ENCODE results near the gene HCN2.
"Not testable (repeated sequence)": the region's sequence is repeated elsewhere in the genome, so short reads cannot be mapped to it uniquely, and the experiment has no call there.

HCN2 gene

GRCh38 chr19:593055-593454, 3.4 kb downstream of the HCN2 start:
- H3K27ac Mint-ChIP-seq (ENCODE audit: low read depth) = no peak overlapping the region
- no peak for ATAC-seq (replicated peaks; ENCODE audit: extremely low read depth, poor library complexity, severe bottlenecking)
- no peaks in the 10 kb centered on the region for H3K27me3 Mint-ChIP-seq
- peaks cover 6% of the 10 kb centered on the region for H3K36me3 Mint-ChIP-seq (ENCODE audit: insufficient read depth)
- H3K9me3 Mint-ChIP-seq = no peaks in the 10 kb centered on the region
- H3K4me1 Mint-ChIP-seq = no peaks in the 10 kb centered on the region
- DNase-seq (ENCODE audit: low spot score in 2 of 2) = no peak
- no peak overlapping the region for H3K4me3 Mint-ChIP-seq

GRCh38 chr19:593505-593904, 3.8 kb downstream of the HCN2 start:
- DNase-seq (ENCODE audit: low spot score in 2 of 2) (no peak), ATAC-seq (replicated peaks; ENCODE audit: extremely low read depth, poor library complexity, severe bottlenecking) (no peak)
- Mint-ChIP-seq H3K27ac (ENCODE audit: low read depth) (no peak overlapping the region), H3K27me3 (no peaks in the 10 kb centered on the region), H3K4me1 (no peaks in the 10 kb centered on the region), H3K4me3 (no peak overlapping the region), H3K36me3 (ENCODE audit: insufficient read depth) (peaks cover 6% of the 10 kb centered on the region), H3K9me3 (no peaks in the 10 kb centered on the region)

GRCh38 chr19:594265-594870, 4.7 kb downstream of the HCN2 start:
- H3K4me3 Mint-ChIP-seq = no peak overlapping the region
- H3K9me3 Mint-ChIP-seq = no peaks in the 10 kb centered on the region
- no peaks in the 10 kb centered on the region for H3K4me1 Mint-ChIP-seq
- no peaks in the 10 kb centered on the region for H3K27me3 Mint-ChIP-seq
- no peak for ATAC-seq (replicated peaks; ENCODE audit: extremely low read depth, poor library complexity, severe bottlenecking)
- DNase-seq (ENCODE audit: low spot score in 2 of 2) = no peak
- H3K36me3 Mint-ChIP-seq (ENCODE audit: insufficient read depth) = peaks cover 4% of the 10 kb centered on the region
- H3K27ac Mint-ChIP-seq (ENCODE audit: low read depth) = no peak overlapping the region

DNA sequence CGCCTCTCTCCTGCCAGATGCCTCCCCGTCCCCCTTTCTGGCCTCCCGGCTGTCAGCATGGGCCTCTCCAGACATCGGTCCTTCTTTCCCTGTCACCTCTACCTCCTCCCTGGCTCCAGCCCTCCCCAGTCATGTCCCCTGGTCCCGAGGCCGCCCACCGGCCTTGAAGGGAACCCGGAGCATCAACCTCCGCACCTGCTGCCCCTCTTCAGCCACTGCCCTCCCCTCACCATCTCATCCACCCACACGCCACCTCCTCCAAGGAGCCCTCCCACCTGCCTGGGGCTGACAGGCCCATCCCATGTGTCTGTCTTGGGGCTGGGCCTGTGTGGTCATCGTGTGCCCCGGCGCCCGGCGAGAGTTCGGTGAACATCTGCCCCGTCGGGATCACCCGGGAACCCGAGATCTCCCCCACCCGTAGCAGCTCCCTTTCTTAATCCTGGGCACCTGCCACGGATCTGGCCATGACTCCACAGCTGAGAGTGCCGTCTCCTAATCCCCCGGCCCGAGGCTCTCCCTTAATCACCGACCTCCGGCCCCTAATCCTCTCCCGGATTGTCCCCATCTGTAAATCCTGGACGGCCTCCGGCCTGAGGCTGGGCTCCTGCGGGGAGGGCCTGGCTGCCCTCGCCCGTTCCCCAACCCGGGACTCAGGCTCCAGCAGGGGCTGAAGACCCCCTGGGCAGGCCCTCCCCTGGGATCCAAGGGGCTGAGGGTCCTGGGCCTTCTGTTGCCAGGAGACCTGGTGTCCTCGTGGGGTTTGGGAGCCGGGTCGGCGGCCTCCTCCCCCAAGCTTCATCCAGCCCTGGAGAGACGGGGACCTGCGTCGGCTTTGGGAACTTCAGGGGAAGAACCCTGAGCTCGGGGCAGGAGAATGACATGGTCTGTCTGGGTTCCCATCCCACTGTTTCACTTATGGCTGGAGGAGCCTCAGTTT, 5.9 kb downstream of the HCN2 start:
- ATAC-seq (replicated peaks; ENCODE audit: extremely low read depth, poor library complexity, severe bottlenecking) (no peak), DNase-seq (ENCODE audit: low spot score in 2 of 2) (no peak)
- Mint-ChIP-seq H3K9me3 (no peaks in the 10 kb centered on the region), H3K4me3 (no peak overlapping the region), H3K4me1 (no peaks in the 10 kb centered on the region), H3K36me3 (ENCODE audit: insufficient read depth) (peaks cover 2% of the 10 kb centered on the region), H3K27me3 (no peaks in the 10 kb centered on the region), H3K27ac (ENCODE audit: low read depth) (no peak overlapping the region)

GRCh38 chr19:596263-596655, 6.6 kb downstream of the HCN2 start:
- Mint-ChIP-seq H3K9me3 (no peaks in the 10 kb centered on the region), H3K36me3 (ENCODE audit: insufficient read depth) (peaks cover 4% of the 10 kb centered on the region), H3K4me3 (no peak overlapping the region), H3K4me1 (no peaks in the 10 kb centered on the region), H3K27me3 (no peaks in the 10 kb centered on the region), H3K27ac (ENCODE audit: low read depth) (no peak overlapping the region)
- DNase-seq (ENCODE audit: low spot score in 2 of 2) = no peak
- ATAC-seq (replicated peaks; ENCODE audit: extremely low read depth, poor library complexity, severe bottlenecking) = no peak

DNA sequence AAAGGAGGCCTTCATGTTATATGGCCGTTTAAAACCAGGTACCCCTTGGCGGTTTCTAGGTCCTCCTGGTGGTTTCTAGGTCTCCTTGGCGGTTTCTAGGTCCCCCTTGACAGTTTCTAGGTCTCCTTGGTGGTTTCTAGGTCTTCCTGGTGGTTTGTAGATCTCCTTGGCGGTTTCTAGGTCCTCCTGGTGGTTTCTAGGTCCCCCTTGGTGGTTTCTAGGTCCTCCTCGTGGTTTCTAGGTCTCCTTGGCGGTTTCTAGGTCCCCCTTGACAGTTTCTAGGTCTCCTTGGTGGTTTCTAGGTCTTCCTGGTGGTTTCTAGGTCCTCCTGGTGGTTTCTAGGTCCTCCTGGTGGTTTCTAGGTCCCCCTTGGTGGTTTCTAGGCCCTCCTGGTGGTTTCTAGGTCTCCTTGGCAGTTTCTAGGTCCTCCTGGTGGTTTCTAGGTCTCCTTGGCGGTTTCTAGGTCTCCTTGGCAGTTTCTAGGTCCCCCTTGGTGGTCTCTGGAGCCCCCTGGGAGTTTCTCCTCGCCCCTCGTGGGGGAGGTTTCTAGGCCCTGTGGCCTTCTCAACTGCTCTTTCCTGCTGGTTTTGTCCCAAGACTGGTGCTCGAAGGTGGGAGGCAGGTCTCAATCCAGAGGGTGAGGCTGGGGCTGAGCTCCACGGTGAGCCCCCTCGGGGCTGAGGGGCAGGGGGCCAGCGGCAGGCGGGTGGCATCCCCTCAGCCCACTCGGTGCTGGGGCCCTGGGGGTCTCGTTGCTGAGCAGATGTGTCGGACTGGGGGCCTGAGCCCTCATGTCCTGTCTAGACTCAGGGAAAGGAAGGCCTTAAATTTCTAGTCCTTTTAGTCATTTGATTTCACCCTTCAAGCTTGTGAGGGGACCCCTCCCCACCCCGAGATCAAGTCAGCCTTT, 8.0 kb downstream of the HCN2 start:
- Mint-ChIP-seq H3K27ac (ENCODE audit: low read depth) (no peak overlapping the region), H3K36me3 (ENCODE audit: insufficient read depth) (peaks cover 4% of the 10 kb centered on the region), H3K4me1 (no peaks in the 10 kb centered on the region), H3K27me3 (no peaks in the 10 kb centered on the region), H3K4me3 (no peak overlapping the region), H3K9me3 (no peaks in the 10 kb centered on the region)
- DNase-seq (ENCODE audit: low spot score in 2 of 2) (no peak), ATAC-seq (replicated peaks; ENCODE audit: extremely low read depth, poor library complexity, severe bottlenecking) (no peak)

GRCh38 chr19:601310-601709, 11.6 kb downstream of the HCN2 start:
- Mint-ChIP-seq H3K4me3 (no peak overlapping the region), H3K4me1 (no peaks in the 10 kb centered on the region), H3K9me3 (no peaks in the 10 kb centered on the region), H3K27me3 (no peaks in the 10 kb centered on the region), H3K36me3 (ENCODE audit: insufficient read depth) (peaks cover 4% of the 10 kb centered on the region), H3K27ac (ENCODE audit: low read depth) (no peak overlapping the region)
- no peak for DNase-seq (ENCODE audit: low spot score in 2 of 2)
- ATAC-seq (replicated peaks; ENCODE audit: extremely low read depth, poor library complexity, severe bottlenecking) = no peak

- no peaks in the 10 kb centered on the region for H3K27me3 Mint-ChIP-seq
- H3K9me3 Mint-ChIP-seq = no peaks in the 10 kb centered on the region
- DNase-seq (ENCODE audit: low spot score in 2 of 2) (no peak), ATAC-seq (replicated peaks; ENCODE audit: extremely low read depth, poor library complexity, severe bottlenecking) (no peak)
- peaks cover 4% of the 10 kb centered on the region for H3K36me3 Mint-ChIP-seq (ENCODE audit: insufficient read depth)
- H3K27ac Mint-ChIP-seq (ENCODE audit: low read depth) = no peak overlapping the region
- no peaks in the 10 kb centered on the region for H3K4me1 Mint-ChIP-seq
- no peak overlapping the region for H3K4me3 Mint-ChIP-seq
Measured at GRCh38 chr19:601790-602189, 12.1 kb downstream of the HCN2 start.

GRCh38 chr19:602391-603301, 13.0 kb downstream of the HCN2 start:
- Mint-ChIP-seq H3K36me3 (ENCODE audit: insufficient read depth) (peaks cover 4% of the 10 kb centered on the region), H3K9me3 (no peaks in the 10 kb centered on the region), H3K27me3 (no peaks in the 10 kb centered on the region), H3K27ac (ENCODE audit: low read depth) (no peak overlapping the region), H3K4me1 (no peaks in the 10 kb centered on the region), H3K4me3 (no peak overlapping the region)
- DNase-seq (ENCODE audit: low spot score in 2 of 2) (no peak), ATAC-seq (replicated peaks; ENCODE audit: extremely low read depth, poor library complexity, severe bottlenecking) (no peak)

GRCh38 chr19:603302-603639, 13.6 kb downstream of the HCN2 start:
- H3K4me3 Mint-ChIP-seq; H3K4me1 Mint-ChIP-seq; H3K36me3 Mint-ChIP-seq (ENCODE audit: insufficient read depth); H3K9me3 Mint-ChIP-seq; ATAC-seq (replicated peaks; ENCODE audit: extremely low read depth, poor library complexity, severe bottlenecking); H3K27ac Mint-ChIP-seq (ENCODE audit: low read depth); DNase-seq (ENCODE audit: low spot score in 2 of 2); H3K27me3 Mint-ChIP-seq: not testable (repeated sequence)

DNA sequence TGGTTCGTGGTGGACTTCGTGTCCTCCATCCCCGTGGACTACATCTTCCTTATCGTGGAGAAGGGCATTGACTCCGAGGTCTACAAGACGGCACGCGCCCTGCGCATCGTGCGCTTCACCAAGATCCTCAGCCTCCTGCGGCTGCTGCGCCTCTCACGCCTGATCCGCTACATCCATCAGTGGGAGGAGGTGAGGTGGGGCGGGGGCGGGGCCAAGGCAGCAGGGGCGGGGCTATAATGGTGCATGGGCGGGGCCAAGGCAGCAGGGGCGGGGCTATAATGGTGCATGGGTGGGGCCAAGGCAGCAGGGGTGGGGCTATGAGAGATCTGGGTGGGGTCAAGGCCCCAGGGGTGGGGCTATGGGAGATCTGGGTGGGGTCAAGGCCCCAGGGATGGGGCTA, 14.1 kb downstream of the HCN2 start:
- H3K27me3 Mint-ChIP-seq; DNase-seq (ENCODE audit: low spot score in 2 of 2); ATAC-seq (replicated peaks; ENCODE audit: extremely low read depth, poor library complexity, severe bottlenecking); H3K4me3 Mint-ChIP-seq; H3K4me1 Mint-ChIP-seq; H3K27ac Mint-ChIP-seq (ENCODE audit: low read depth); H3K9me3 Mint-ChIP-seq; H3K36me3 Mint-ChIP-seq (ENCODE audit: insufficient read depth): not testable (repeated sequence)

DNA sequence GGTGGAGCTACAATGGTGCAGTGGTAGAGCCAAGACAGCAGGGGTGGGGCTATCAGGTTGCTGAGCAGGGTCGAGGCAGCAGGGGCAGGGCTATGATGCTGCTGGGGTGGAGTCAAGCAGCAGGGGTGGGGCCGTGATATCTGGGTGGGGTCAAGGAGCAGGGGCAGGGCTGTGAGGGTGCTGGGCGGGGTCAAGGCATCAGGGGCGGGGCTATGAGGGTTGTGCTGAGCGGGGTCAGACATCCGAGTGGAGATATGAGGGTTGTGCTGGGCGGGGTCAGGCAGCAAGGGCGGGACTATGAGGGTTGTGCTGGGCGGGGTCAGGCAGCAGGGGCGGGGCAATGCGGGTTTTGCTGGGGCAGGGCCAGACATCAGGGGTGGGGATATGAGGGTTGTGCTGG, 14.7 kb downstream of the HCN2 start:
- Mint-ChIP-seq H3K27ac (ENCODE audit: low read depth) (no peak overlapping the region), H3K4me3 (no peak overlapping the region), H3K36me3 (ENCODE audit: insufficient read depth) (peaks cover 4% of the 10 kb centered on the region), H3K4me1 (no peaks in the 10 kb centered on the region), H3K27me3 (no peaks in the 10 kb centered on the region), H3K9me3 (no peaks in the 10 kb centered on the region)
- DNase-seq (ENCODE audit: low spot score in 2 of 2) (no peak), ATAC-seq (replicated peaks; ENCODE audit: extremely low read depth, poor library complexity, severe bottlenecking) (peak; percentile 46)

All from central memory CD8-positive, alpha-beta T cell (primary cell).